HepG2 (cell line): Measurements from ENCODE around the gene AGXT. TPM values are rescaled to one million over a fixed set of nuclear protein-coding genes. Genes with fewer than 3 reads are reported as not detected.

Source experiments
- ATAC-seq: fragments of 200-7000 bp; cut with Tn5 transposase; 3 replicates; pipeline ENCODE4 v1.9.1; 2020; ENCODE audit warnings: mild to moderate bottlenecking, moderate library complexity
- BruUV-seq: library from RNA; stranded (reverse); fragments of 400-500 nt; replicated peaks from 2 replicates; lab custom pipeline; 2021; lab: Mats Ljungman, UMichigan
- CTCF ChIA-PET: fragments of 300-600 bp; formaldehyde crosslinking; extraction: SDS; loops from one replicate; lab custom pipeline; 2021; ENCODE audit warnings: low total read pairs, inconsistent platforms, low intra/inter-chr PET ratio; lab: Yijun Ruan, JAX
- POLR2A ChIA-PET: fragments of 350-600 bp; sonication (Branson Sonifier 250); formaldehyde crosslinking; loops from one replicate; lab custom pipeline; 2020; ENCODE audit warnings: antibody characterized with exemption, inconsistent platforms; lab: Yijun Ruan, JAX
- DNase-seq: peaks from one replicate; pipeline ENCODE4 v3.0.0-alpha.2; 2015; ENCODE audit warnings: low spot score
- FAIRE-seq: peaks from 3 replicates; lab custom pipeline; 2011; peaks lifted over from hg19 to GRCh38; lab: Jason Lieb, UNC
- H2AFZ ChIP-seq: one replicate; pipeline ENCODE4 v1.6.1; 2011; ENCODE audit warnings: low read length, inconsistent platforms
- H3K27ac ChIP-seq: fragments of 300-600 bp; 3 replicates; pipeline ENCODE4 v1.8.0; 2011; ENCODE audit warnings: mixed run types, mild to moderate bottlenecking, mixed read lengths, low read length, inconsistent platforms; ENCODE audit not compliant: insufficient read depth; ENCODE audit errors: extremely low read length
- H3K27me3 ChIP-seq, 2 experiments: fragments of 200-600 bp in 1 of 2; 2 replicates in 1 of 2; 3 replicates in 1 of 2; pipeline versions ENCODE4 v1.6.0 to v1.8.0; 2011; ENCODE audit warnings: low read length in 2 of 2, mild to moderate bottlenecking in 2 of 2, moderate library complexity in 2 of 2, inconsistent platforms in 1 of 2; ENCODE audit not compliant: insufficient read depth in 2 of 2, control insufficient read depth in 1 of 2
- H3K36me3 ChIP-seq, 2 experiments: fragments of 200-600 bp in 1 of 2; replicated peaks in 1 of 2; 2 replicates in 1 of 2; 3 replicates in 1 of 2; pipeline versions ENCODE4 v1.5.1 to v1.8.0; 2011; ENCODE audit warnings: low read length in 2 of 2, inconsistent platforms in 1 of 2; ENCODE audit not compliant: insufficient read depth in 2 of 2, control insufficient read depth in 1 of 2
- H3K4me1 ChIP-seq: 2 replicates; pipeline ENCODE4 v1.5.1; 2012; ENCODE audit warnings: low read length, inconsistent platforms; ENCODE audit not compliant: insufficient read depth
- H3K4me2 ChIP-seq: 2 replicates; pipeline ENCODE4 v1.6.0; 2011; ENCODE audit warnings: low read depth, low read length, inconsistent platforms
- H3K4me3 ChIP-seq, 3 experiments: fragments of 200-600 bp in 1 of 3; sonication (generic), shearing (Covaris generic) in 1 of 3; replicated peaks in 1 of 3; 2 replicates each; pipeline ENCODE4 v1.5.1; 2011 to 2016; ENCODE audit warnings: low read length in 3 of 3, inconsistent platforms in 2 of 3, low read depth in 2 of 3, mild to moderate bottlenecking in 2 of 3, control low read depth in 1 of 3, mixed read lengths in 1 of 3; ENCODE audit not compliant: insufficient read depth in 1 of 3
- H3K79me2 ChIP-seq: one replicate; pipeline ENCODE4 v1.6.1; 2011; ENCODE audit warnings: low read length, inconsistent platforms; ENCODE audit not compliant: insufficient read depth
- H3K9ac ChIP-seq: 2 replicates; pipeline ENCODE4 v1.6.0; 2011; ENCODE audit warnings: mild to moderate bottlenecking, low read depth, low read length, inconsistent platforms; ENCODE audit not compliant: insufficient read depth
- H3K9me3 ChIP-seq: 2 replicates; pipeline ENCODE4 v1.5.1; 2012; ENCODE audit warnings: mild to moderate bottlenecking, low read length
- H4K20me1 ChIP-seq: 2 replicates; pipeline ENCODE4 v1.6.0; 2011; ENCODE audit warnings: inconsistent platforms, mild to moderate bottlenecking, low read length, moderate library complexity; ENCODE audit not compliant: insufficient read depth
- ADNP ChIP-seq: sonication (generic); formaldehyde crosslinking; IDR thresholded peaks from 2 replicates; pipeline ENCODE4 v1.4.0; 2020; ENCODE audit warnings: missing genetic modification reagents
- AGO1 ChIP-seq: fragments of 200-400 bp; formaldehyde crosslinking; IDR thresholded peaks from 2 replicates; pipeline ENCODE4 v1.6.1; 2017; ENCODE audit warnings: mild to moderate bottlenecking, low read depth, low read length, moderate library complexity; ENCODE audit not compliant: poor library complexity, severe bottlenecking
- BCLAF1 ChIP-seq: fragments of 450-650 bp; IDR thresholded peaks from 2 replicates; pipeline ENCODE4 v1.6.1; 2017; ENCODE audit warnings: mild to moderate bottlenecking
- HDAC2 ChIP-seq: sonication (generic); formaldehyde crosslinking; IDR thresholded peaks from 2 replicates; pipeline ENCODE4 v1.4.0; 2020; ENCODE audit warnings: missing genetic modification reagents
- JUN ChIP-seq: sonication (generic); formaldehyde crosslinking; IDR thresholded peaks from 2 replicates; pipeline ENCODE4 v1.4.0; 2020; ENCODE audit warnings: mild to moderate bottlenecking, missing genetic modification reagents
- KMT2B ChIP-seq: IDR thresholded peaks from 2 replicates; pipeline ENCODE4 v1.6.1; 2016; ENCODE audit warnings: missing genetic modification reagents, missing compliant biosample characterization
- SOX5 ChIP-seq: IDR thresholded peaks from 2 replicates; pipeline ENCODE4 v1.6.1; 2016; ENCODE audit warnings: borderline replicate concordance
- ZNF549 ChIP-seq: sonication (generic); formaldehyde crosslinking; IDR thresholded peaks from 2 replicates; pipeline ENCODE4 v1.5.0; 2020; ENCODE audit warnings: missing genetic modification reagents
- ZNF550 ChIP-seq: sonication (generic); formaldehyde crosslinking; IDR thresholded peaks from 2 replicates; pipeline ENCODE4 v1.4.0; 2020; ENCODE audit warnings: mild to moderate bottlenecking, missing genetic modification reagents, borderline replicate concordance
- ZNF740 ChIP-seq: sonication (generic); formaldehyde crosslinking; IDR thresholded peaks from 2 replicates; pipeline ENCODE4 v1.4.0; 2020; ENCODE audit warnings: missing genetic modification reagents
- ZSCAN21 ChIP-seq: sonication (generic); formaldehyde crosslinking; IDR thresholded peaks from 2 replicates; pipeline ENCODE4 v1.8.0; 2022; ENCODE audit warnings: mild to moderate bottlenecking, missing genetic modification reagents, moderate library complexity, borderline replicate concordance
- WGBS: methylation state at CpG from one replicate; pipeline ENCODE4 v1.1.6; 2017; ENCODE audit warnings: low lambda C conversion rate; 5-methylcytosine and 5-hydroxymethylcytosine counted together
- in situ Hi-C: cut with HindIII; loops from 2 replicates; pipeline ENCODE4 v1.10.0; 2017; ENCODE audit warnings: low pct_unique_long_range_greater_than_20kb; ENCODE audit not compliant: extremely low pct_ligation_motif_present
- intact Hi-C: fragments of 100-400 bp; cut with micrococcal nuclease; formaldehyde crosslinking; loops from one replicate; pipeline ENCODE4 v1.10.0; 2022; ENCODE audit not compliant: unreplicated experiment
- polyA plus RNA-seq, 8 experiments: library from polyadenylated mRNA; depleted of rRNA in 3 of 8; stranded (reverse) in 7 of 8; unstranded in 1 of 8; fragments of >200 nt; fragmentation: Illumina TruSeq in 4 of 8; extraction: Trizol in 4 of 8; gene quantifications; 2 replicates each; pipeline versions ENCODE4 v1.2.1 to v1.2.3, GENCODE V29; 2011 to 2016; ENCODE audit warnings: low read depth in 4 of 8, missing spikeins in 1 of 8, mixed read lengths in 1 of 8; ENCODE audit not compliant: insufficient read depth in 1 of 8
- total RNA-seq, 5 experiments: library from RNA; depleted of rRNA; stranded (reverse); fragments of >200 nt; fragmentation: Illumina TruSeq; extraction: Trizol; gene quantifications; 2 replicates each; pipeline ENCODE4 v1.2.3, GENCODE V29; 2016; ENCODE audit warnings: low read depth in 1 of 5
- TF ChIP-seq, protein P1 (sequence below), 2 experiments: IDR thresholded peaks; 2 replicates each; pipeline ENCODE4 v1.6.1; 2011 to 2012; ENCODE audit warnings: low read length in 2 of 2, borderline replicate concordance in 1 of 2, low read depth in 1 of 2, mild to moderate bottlenecking in 1 of 2, moderate library complexity in 1 of 2

The AGXT gene
- total and polyA plus RNA-seq, 2 of the 13 experiments (the other 11 are each of a cell fraction or from before 2014, with no cell fraction given) = 41.9 to 96.1 TPM

GRCh38 chr2:240889601-240890560 lies 21.3 kb downstream of the AGXT start (continued):
- TF ChIP-seq, protein P1, sequence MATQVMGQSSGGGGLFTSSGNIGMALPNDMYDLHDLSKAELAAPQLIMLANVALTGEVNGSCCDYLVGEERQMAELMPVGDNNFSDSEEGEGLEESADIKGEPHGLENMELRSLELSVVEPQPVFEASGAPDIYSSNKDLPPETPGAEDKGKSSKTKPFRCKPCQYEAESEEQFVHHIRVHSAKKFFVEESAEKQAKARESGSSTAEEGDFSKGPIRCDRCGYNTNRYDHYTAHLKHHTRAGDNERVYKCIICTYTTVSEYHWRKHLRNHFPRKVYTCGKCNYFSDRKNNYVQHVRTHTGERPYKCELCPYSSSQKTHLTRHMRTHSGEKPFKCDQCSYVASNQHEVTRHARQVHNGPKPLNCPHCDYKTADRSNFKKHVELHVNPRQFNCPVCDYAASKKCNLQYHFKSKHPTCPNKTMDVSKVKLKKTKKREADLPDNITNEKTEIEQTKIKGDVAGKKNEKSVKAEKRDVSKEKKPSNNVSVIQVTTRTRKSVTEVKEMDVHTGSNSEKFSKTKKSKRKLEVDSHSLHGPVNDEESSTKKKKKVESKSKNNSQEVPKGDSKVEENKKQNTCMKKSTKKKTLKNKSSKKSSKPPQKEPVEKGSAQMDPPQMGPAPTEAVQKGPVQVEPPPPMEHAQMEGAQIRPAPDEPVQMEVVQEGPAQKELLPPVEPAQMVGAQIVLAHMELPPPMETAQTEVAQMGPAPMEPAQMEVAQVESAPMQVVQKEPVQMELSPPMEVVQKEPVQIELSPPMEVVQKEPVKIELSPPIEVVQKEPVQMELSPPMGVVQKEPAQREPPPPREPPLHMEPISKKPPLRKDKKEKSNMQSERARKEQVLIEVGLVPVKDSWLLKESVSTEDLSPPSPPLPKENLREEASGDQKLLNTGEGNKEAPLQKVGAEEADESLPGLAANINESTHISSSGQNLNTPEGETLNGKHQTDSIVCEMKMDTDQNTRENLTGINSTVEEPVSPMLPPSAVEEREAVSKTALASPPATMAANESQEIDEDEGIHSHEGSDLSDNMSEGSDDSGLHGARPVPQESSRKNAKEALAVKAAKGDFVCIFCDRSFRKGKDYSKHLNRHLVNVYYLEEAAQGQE (IDR thresholded peaks at IDR 0.05; ENCODE audit: borderline replicate concordance in 1 of 2, low read depth in 1 of 2, low read length in 2 of 2) = no peak
- peak; percentile 45; the same call in 1 of the 2 replicates for TF ChIP-seq ZSCAN21
- 0 out of 2 replicates have a peak, but pooled peaks have one; percentile 83 for TF ChIP-seq ZNF550 (CRISPR knock-in tag)

DNA sequence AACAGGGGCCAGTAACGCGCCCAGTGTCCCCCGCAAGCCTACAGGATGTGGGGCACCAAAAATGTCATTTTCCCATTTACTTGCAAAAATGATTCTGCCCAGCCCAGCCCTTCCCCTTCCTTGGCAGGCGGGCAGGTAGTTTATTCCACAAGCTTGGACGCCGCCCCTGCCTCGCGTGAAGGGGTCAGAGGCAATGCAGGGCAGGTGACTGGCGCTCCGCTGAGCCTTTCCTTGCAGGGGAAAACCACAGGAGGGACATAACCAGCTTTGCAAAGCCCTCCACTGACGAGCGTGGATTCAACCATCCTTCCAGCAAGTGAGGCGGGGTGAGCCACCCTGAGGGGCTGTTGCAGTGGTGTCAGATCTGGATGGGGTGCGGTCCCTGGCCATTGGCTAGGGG lies 22.1 kb downstream of the AGXT start:
- H3K4me3 ChIP-seq = no peak overlapping the region
- 88% methylated on average over 13 of the region's 14 CpGs for WGBS
- no peaks in the 10 kb centered on the region; a peak in 1 of 5 replicates for H3K27me3 ChIP-seq
- no peak overlapping the region for H3K27ac ChIP-seq
- H2AFZ ChIP-seq = no peak overlapping the region
- FAIRE-seq = no peak
- DNase-seq = no peak
- intact Hi-C loops (no loop called here), in situ Hi-C loops (no loop called here)
- H3K4me2 ChIP-seq = no peak overlapping the region
- no peaks in the 10 kb centered on the region for H3K36me3 ChIP-seq
- CTCF ChIA-PET = no interaction called here
- no peak for TF ChIP-seq ADNP (CRISPR knock-in tag)
- no peak for TF ChIP-seq ZNF740 (CRISPR knock-in tag)
- TF ChIP-seq AGO1 = no peak
- no peak for TF ChIP-seq JUN (CRISPR knock-in tag)
- TF ChIP-seq SOX5 (CRISPR knock-in tag) = no peak
- TF ChIP-seq HDAC2 = no peak
- TF ChIP-seq KMT2B (CRISPR knock-in tag) = no peak
- TF ChIP-seq BCLAF1 = no peak
- no peak for TF ChIP-seq ZNF549
- no TSS peak for BruUV-seq
- no peak overlapping the region for H3K9ac ChIP-seq
- no peaks in the 10 kb centered on the region for H3K79me2 ChIP-seq
- H4K20me1 ChIP-seq = no peaks in the 10 kb centered on the region
- POLR2A ChIA-PET = interaction anchor here (9.3 kb wide), 1 partner anchor 16 kb away, joined by 63 read pairs; no protein-coding TSS in a partner anchor
- H3K4me1 ChIP-seq = peaks cover 81% of the 10 kb centered on the region
- ATAC-seq = no peak
- no peaks in the 10 kb centered on the region for H3K9me3 ChIP-seq
